Breast epithelium (tissue), 4 donors: ENCODE results near the gene MICU2. TPM values are rescaled to one million over a fixed set of nuclear protein-coding genes. Genes with fewer than 3 reads are reported as not detected.
"Not testable (repeated sequence)": the region's sequence is repeated elsewhere in the genome, so short reads cannot be mapped to it uniquely, and the experiment has no call there.

Source experiments
- DNase-seq, 2 donors: peaks; one replicate each; pipeline ENCODE4 v3.0.0-alpha.2; 2019; ENCODE audit warnings: low spot score in 2 of 2
- H3K27ac ChIP-seq, 2 donors: fragments of 200-600 bp; sonication (generic) in 1 of 2; one replicate each; pipeline ENCODE4 v1.5.1; 2016 to 2019; ENCODE audit warnings: mild to moderate bottlenecking in 1 of 2
- H3K27me3 ChIP-seq, 2 donors: fragments of 200-600 bp; sonication (generic) in 1 of 2; one replicate each; pipeline versions ENCODE4 v1.5.1 to v1.6.0; 2017 to 2019; ENCODE audit warnings: control low read depth in 1 of 2, mild to moderate bottlenecking in 1 of 2
- H3K36me3 ChIP-seq: fragments of 200-600 bp; one replicate; pipeline ENCODE4 v1.5.1; 2019
- H3K4me1 ChIP-seq, 2 donors: fragments of 200-600 bp; sonication (generic); one replicate each; pipeline ENCODE4 v1.5.1; 2016 to 2019; ENCODE audit warnings: control low read depth in 1 of 2
- H3K4me3 ChIP-seq, 3 donors: fragments of 200-600 bp; sonication (generic); 1 replicate in 2 of 3; 2 replicates in 1 of 3; pipeline ENCODE4 v1.5.1; 2016 to 2019; ENCODE audit warnings: mild to moderate bottlenecking in 3 of 3, moderate library complexity in 2 of 3
- H3K9me3 ChIP-seq, 2 donors: fragments of 200-600 bp; sonication (generic) in 1 of 2; one replicate each; pipeline ENCODE4 v1.5.1; 2016 to 2019; ENCODE audit warnings: control low read depth in 1 of 2
- CTCF ChIP-seq, 3 donors: fragments of 450-650 bp; IDR thresholded peaks; one replicate each; pipeline ENCODE4 v1.5.1; 2016 to 2017; ENCODE audit warnings: antibody characterized with exemption in 3 of 3, mild to moderate bottlenecking in 3 of 3, moderate library complexity in 3 of 3
- POLR2A ChIP-seq: fragments of 450-650 bp; IDR thresholded peaks from one replicate; pipeline ENCODE4 v1.6.1; 2016; ENCODE audit warnings: antibody characterized with exemption, mild to moderate bottlenecking, moderate library complexity
- POLR2AphosphoS5 ChIP-seq, 3 donors: sonication (generic); formaldehyde crosslinking; IDR thresholded peaks; one replicate each; pipeline ENCODE4 v1.6.1; 2017; ENCODE audit warnings: antibody characterized with exemption in 3 of 3
- intact Hi-C: fragments of 100-400 bp; cut with DNase I; formaldehyde crosslinking; loops from one replicate; pipeline ENCODE4 v1.15.1; 2023; ENCODE audit warnings: low total_unique reads
- total RNA-seq, 3 donors: library from RNA; depleted of rRNA; stranded (reverse); fragments of >200 nt; gene quantifications; one replicate each; pipeline ENCODE4 v1.1.0, GENCODE V29; 2016

Gene MICU2
- total RNA-seq, 3 donors from 2014 or later = 54.1 to 90.9 (median 73.7) TPM

- no peak for DNase-seq
- intact Hi-C loops = no loop called here
- Histone ChIP-seq H3K9me3 (no peaks in the 10 kb centered on the region), H3K27me3 (no peaks in the 10 kb centered on the region), H3K36me3 (no peaks in the 10 kb centered on the region), H3K4me3 (no peak overlapping the region), H3K27ac (no peak overlapping the region), H3K4me1 (no peaks in the 10 kb centered on the region)
- TF ChIP-seq POLR2AphosphoS5 (IDR thresholded peaks at IDR 0.05) (no peak), CTCF (IDR thresholded peaks at IDR 0.05) (no peak), POLR2A (no peak)
Measured at GRCh38 chr13:21557995-21558394, 46.0 kb downstream of the MICU2 start.

GRCh38 chr13:21556051-21556450 is 47.9 kb downstream of the MICU2 start:
- no peak for DNase-seq
- no peaks in the 10 kb centered on the region for H3K36me3 ChIP-seq
- TF ChIP-seq POLR2A = no peak
- TF ChIP-seq CTCF (IDR thresholded peaks at IDR 0.05) = no peak
- TF ChIP-seq POLR2AphosphoS5 (IDR thresholded peaks at IDR 0.05) = no peak
- no peaks in the 10 kb centered on the region for H3K4me1 ChIP-seq
- H3K27me3 ChIP-seq = no peaks in the 10 kb centered on the region
- H3K27ac ChIP-seq = no peak overlapping the region
- no peak overlapping the region for H3K4me3 ChIP-seq
- intact Hi-C loops = no loop called here
- no peaks in the 10 kb centered on the region for H3K9me3 ChIP-seq

GRCh38 chr13:21553261-21553660 is 50.7 kb downstream of the MICU2 start:
- DNase-seq, H3K27ac ChIP-seq, intact Hi-C loops, H3K36me3 ChIP-seq, H3K27me3 ChIP-seq, H3K9me3 ChIP-seq, H3K4me1 ChIP-seq, H3K4me3 ChIP-seq: not testable (repeated sequence)

- H3K27me3 ChIP-seq = no peaks in the 10 kb centered on the region
- no peak overlapping the region for H3K27ac ChIP-seq
- H3K4me1 ChIP-seq = no peaks in the 10 kb centered on the region
- no peak overlapping the region for H3K4me3 ChIP-seq
- intact Hi-C loops = no loop called here
- H3K9me3 ChIP-seq = no peaks in the 10 kb centered on the region
- H3K36me3 ChIP-seq = no peaks in the 10 kb centered on the region
- TF ChIP-seq CTCF (IDR thresholded peaks at IDR 0.05) (no peak), POLR2AphosphoS5 (IDR thresholded peaks at IDR 0.05) (no peak), POLR2A (no peak)
- no peak for DNase-seq
Measured at GRCh38 chr13:21550918-21551317, 53.1 kb downstream of the MICU2 start.

- H3K9me3 ChIP-seq = no peaks in the 10 kb centered on the region
- intact Hi-C loops = no loop called here
Measured at GRCh38 chr13:21549633-21550032, 54.3 kb downstream of the MICU2 start.

More at GRCh38 chr13:21549633-21550032, 54.3 kb downstream of the MICU2 start:
- H3K27ac ChIP-seq = no peak overlapping the region
- no peak for DNase-seq
- H3K4me3 ChIP-seq = no peak overlapping the region
- H3K27me3 ChIP-seq = no peaks in the 10 kb centered on the region
- TF ChIP-seq POLR2AphosphoS5 (IDR thresholded peaks at IDR 0.05) = no peak
- no peak for TF ChIP-seq POLR2A
- TF ChIP-seq CTCF (IDR thresholded peaks at IDR 0.05) = no peak
- H3K4me1 ChIP-seq = no peaks in the 10 kb centered on the region
- H3K36me3 ChIP-seq = no peaks in the 10 kb centered on the region
